Endometrial microvascular endothelial cells (primary cell): ENCODE measurements around the gene POLR2E. TPM values are rescaled to one million over a fixed set of nuclear protein-coding genes. Genes with fewer than 3 reads are reported as not detected.

Experiments
- in situ Hi-C: cut with HindIII; loops from 2 replicates; pipeline ENCODE4 v1.10.0; 2017; ENCODE audit warnings: low sequenced_read_pairs, low pct_unique_long_range_greater_than_20kb; ENCODE audit errors: inconsistent ontology term
- total RNA-seq: library from RNA; depleted of rRNA; stranded (reverse); fragments of >200 nt; gene quantifications from one replicate; pipeline ENCODE4 v1.2.3, GENCODE V29; 2015; ENCODE audit errors: inconsistent ontology term

The POLR2E gene
- total RNA-seq, 1 donor from 2014 or later: 304 TPM

DNA sequence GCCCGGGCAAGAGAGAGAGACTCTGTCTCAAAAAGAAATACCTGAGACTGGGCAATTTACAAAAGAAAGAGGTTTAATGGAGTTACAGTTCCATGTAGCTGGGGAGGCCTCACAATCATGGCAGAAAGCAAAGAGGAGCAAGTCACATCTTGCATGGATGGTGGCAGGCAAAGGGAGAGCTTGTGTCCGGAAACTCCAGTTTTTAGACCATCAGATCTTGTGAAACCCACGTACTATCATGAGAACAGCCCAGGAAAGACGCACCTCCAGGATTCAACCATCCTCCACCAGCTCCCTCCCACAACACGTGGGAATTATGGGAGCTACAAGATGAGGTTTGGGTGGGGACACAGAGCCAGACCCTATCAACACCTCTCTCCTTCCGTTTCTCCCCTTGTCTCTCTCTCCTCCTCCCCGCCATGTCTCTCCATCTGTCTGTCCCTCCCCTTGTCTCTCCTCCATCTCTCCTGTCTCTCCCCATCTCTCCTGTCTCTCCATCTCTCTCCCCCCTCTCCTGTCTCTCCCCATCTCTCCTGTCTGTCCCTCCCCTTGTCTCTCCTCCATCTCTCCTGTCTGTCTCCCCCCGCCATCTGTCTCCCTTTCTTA lies 10.0 kb downstream of the POLR2E start:
- in situ Hi-C loops: no loop called here

DNA sequence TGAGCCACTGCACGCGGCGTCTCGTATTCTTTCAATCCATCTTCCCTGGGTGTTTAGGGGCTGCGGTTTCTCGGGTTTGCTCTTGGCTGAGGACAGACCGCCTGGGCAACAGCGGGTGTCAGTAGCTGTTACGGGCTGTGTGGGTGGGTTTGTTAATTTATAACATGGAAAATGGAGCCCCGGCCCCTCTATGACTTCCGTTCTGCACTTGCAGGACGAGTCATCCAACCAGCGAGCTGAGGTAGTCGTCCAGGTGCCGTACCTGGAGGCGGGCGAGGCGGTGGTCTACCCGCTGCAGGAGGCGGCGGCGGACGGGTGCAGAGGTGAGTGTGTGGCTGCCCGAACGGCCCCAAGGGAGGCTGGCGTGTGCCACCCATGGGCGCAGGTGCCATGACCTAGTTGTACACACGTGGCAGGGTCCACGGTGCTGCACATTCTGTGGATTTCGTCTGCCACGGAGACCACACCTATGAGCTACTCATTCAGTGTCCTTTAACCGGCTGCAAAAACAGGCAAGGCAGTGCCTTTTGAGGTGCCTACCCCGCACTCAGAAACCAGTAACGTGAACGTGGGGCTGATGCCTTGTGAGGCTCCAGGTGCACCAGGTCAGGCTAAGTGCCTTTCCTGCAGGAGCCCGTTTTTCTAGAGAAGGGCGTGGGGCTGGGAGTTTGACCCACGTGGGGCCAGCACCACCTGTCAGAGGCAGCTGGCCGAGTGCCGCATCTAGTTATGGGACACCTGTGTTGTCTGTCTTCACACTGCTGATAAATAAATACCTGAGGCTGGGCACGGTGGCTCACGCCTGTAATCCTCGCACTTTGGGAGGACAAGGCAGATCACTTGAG lies 10.9 kb downstream of the POLR2E start:
- in situ Hi-C loops: no loop called here

GRCh38 chr19:1082928-1083816 lies 12.0 kb downstream of the POLR2E start:
- in situ Hi-C loops: no loop called here

DNA sequence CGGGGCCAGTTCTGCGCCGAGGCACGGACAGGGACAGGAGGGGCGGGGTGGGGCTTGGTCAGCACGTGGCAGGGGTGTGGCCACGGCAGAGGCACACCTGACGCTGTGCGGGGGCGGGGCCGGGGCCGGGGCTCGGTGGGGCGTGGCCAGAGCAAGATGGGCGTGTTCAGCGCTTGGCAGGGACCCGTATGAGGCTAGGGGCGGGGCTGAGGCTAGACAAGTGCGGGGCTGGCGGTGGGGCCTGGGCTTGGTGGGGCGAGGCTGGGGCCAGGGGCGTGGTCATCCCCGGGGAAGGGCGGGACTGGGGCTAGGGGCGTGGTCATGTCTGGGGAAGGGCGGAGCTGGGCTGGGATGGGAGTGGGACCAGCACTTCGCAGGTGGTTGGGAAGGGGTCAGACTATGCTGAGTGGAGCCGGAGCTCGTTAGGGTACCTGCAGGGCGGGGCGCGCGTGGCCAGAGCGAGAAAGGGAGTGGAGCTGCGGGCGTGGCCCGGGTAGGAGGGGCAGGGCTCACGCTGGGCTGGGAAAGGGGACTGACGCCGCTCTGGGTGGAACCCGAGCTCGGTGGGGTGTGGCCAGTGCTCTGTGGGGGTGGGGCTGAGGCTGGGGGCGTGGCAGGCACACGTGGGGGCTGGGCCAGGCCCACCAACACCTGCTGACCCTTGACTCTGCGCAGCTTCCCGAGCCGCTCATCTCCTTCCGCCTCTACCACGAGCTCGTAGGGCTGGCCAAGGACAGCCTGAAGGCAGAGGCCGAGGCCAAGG lies 12.8 kb downstream of the POLR2E start:
- in situ Hi-C loops: no loop called here

DNA sequence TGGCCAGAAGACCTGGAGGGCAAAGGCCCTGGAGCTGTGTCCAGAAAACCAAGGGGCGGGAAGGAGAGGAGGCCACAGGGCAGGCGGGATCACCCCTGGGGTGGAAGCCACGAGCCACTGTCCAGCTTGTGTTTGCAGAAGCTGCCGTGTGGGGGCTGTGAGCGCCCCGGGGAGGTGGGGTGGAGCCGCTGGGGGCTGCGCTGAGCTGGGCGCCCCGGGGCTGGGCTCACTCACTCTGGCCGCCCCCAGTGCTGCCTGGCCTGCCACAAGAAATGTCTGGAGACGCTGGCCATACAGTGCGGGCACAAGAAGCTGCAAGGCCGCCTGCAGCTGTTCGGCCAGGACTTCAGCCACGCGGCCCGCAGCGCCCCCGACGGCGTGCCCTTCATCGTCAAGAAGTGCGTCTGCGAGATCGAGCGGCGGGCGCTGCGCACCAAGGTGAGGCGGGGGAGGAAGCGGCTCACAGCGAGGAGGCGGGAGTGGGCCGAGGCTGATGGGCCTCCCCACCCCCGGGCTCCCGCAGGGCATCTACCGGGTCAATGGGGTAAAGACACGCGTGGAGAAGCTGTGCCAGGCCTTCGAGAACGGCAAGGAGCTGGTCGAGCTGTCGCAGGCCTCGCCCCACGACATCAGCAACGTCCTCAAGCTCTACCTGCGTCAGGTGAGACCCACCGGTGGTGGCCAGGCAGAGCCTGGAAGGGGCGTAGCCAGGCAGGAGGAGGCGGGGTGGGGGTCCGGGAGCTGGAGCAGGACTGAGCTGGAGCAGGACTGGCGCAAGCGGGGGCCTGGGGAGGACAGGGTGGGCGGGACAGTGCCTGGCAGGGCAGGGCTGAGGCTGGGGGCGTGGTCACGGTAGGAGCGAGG lies 13.6 kb downstream of the POLR2E start:
- in situ Hi-C loops: no loop called here

DNA sequence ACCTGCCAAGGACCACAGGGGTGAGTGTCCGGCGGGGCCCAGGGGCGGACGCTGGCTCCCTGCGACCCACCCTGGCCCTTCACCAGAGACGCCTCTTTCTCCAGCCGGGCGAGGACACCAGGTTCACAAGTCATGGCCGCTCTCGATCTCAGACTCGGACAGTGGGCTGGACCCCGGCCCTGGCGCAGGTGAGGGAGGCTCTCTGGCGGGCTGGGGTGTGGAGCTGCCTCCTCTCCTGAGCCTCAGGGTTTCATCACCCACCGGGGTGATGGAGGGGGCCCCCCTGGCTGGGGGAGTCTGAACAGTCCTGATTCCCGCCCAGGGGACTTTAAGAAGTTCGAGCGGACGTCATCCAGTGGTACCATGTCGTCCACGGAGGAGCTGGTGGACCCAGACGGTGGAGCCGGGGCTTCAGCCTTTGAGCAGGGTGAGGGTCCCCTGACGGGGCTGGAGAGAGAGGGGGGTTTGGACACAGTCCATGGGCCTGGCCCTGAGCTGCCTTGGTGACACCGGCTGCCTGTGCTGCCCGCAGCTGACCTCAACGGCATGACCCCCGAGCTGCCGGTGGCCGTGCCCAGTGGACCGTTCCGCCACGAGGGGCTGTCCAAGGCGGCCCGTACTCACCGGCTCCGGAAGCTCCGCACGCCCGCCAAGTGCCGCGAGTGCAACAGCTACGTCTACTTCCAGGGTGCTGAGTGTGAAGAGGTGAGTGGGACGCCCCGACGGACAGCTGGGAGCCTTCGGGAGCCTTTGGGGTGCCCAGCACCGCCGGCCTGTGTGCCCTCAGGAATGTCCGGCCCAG lies 14.6 kb downstream of the POLR2E start:
- in situ Hi-C loops: no loop called here

GRCh38 chr19:1079566-1080111 lies 15.5 kb downstream of the POLR2E start:
- in situ Hi-C loops: no loop called here

- in situ Hi-C loops: no loop called here
Observed at GRCh38 chr19:1076951-1077350, 18.2 kb downstream of the POLR2E start.

GRCh38 chr19:1076046-1076386 lies 19.2 kb downstream of the POLR2E start:
- in situ Hi-C loops: no loop called here

GRCh38 chr19:1074544-1075283 lies 20.5 kb downstream of the POLR2E start:
- in situ Hi-C loops: no loop called here

DNA sequence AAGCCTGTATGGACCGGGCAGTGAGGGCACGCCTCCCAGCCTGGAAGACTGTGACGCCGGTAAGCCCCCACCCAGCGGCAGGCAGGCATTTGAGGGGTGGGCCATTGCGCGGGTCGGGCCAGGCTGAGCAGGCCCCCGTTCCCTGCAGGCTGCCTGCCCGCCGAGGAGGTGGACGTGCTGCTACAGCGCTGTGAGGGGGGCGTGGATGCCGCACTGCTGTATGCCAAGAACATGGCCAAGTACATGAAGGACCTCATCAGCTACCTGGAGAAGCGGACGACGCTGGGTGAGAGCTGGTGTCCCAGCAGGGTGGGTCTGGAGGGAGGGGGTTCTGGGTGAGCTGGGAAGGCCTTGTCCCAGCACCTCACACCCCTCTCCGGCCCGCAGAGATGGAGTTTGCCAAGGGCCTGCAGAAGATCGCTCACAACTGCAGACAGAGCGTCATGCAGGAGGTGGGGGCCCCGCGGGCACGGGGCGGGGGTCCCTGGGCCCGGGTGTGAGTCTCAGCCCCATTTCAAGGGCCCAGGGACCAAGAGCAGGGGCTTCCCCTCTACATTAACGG lies 21.1 kb downstream of the POLR2E start:
- in situ Hi-C loops: no loop called here

DNA sequence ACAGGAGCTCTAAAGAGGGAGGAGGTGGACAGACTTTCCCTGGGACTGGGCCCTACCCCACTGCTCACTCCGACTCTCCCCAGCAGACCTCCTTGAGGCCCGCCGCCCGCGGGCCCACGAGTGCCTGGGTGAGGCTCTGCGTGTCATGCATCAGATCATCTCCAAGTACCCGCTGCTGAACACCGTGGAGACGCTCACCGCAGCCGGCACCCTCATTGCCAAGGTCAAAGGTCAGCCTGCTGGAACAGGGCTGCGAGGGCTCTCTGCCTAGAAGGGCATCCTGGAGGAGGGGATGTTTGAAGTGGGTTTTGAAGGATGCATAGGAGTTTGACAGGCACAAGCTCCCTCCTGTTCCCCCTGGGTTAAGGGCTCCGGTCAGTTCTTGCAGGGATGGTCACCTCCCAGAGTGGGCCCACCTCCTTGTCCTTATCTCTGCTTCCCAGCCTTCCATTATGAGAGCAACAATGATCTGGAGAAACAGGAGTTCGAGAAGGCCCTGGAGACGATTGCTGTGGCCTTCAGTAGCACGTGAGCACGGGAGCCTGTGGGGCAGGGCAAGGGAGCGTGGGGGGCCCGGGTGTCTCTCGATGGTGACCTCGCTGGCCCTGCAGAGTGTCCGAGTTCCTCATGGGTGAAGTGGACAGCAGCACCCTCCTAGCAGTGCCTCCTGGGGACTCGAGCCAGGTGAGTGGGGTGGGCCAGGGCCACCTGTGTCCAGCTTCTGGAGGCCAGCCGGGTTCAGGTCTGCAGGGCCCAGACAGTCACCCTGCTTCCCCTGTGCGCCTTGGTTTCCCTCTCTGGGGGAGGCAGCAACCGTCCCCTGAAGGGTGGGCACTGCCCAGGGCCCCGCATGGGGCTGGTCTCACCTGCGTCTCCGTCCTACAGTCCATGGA lies 21.9 kb downstream of the POLR2E start:
- in situ Hi-C loops: no loop called here

DNA sequence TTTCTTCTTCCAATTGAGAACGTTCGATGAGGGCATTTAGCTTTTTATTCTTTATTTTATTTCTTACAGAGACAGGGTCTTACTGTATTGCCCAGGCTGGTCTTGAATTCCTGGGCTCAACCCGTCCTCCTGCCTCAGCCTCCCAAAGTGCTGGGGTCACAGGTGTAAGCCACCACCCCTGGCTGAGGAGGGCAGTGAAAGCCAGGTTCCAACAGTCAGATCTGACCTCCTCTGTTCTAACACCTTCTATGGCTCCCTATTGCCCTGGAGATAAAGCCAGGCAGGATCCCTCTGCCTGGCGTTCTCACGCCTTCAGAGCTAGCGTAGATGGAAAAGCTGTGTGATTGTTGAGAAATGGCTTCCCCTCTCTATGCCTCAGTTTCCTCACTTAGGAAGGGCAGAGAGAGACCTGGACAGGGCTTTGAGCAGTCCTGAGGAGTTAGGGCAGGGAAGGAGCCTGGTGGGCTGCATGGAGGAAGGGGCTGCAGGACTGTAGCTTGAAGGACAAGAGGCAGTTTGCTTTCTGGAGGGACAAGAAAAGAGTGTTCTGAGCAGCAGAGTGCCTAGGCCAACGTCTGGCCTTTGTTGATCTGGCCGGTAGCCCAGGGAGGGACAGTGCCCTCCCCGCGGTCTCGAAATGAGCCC lies 22.7 kb downstream of the POLR2E start:
- in situ Hi-C loops: no loop called here

GRCh38 chr19:1070931-1071791 lies 24.0 kb downstream of the POLR2E start:
- in situ Hi-C loops: no loop called here
